Eye (tissue), 1 donor: Measurements from ENCODE around the gene ZNF106.
A peak's percentile ranks its signal among the peaks of the same experiment; 100 is the strongest.

Source experiments
- DNase-seq: peaks from one replicate; pipeline ENCODE4 v3.0.0-alpha.2; 2015

The ZNF106 gene

DNA sequence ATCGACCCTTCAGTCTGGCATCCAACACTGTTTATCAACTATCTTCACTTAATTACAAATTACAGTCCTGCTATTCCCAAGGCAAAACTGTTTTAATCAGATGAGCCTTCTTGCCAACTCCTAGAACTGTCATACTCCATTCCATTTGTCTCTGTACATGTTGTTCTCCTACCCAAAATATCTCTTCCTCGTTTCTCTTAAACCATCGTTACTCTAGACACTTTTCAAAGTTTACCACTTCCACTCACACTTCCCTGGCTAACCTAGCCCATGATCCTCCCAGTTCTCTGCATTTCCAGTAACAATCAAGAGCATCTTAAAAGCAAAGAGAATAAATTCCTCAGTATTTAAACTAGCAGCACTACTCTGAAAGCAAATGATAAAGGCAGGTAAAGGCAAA, 19.9 kb downstream of the ZNF106 start:
- DNase-seq = no peak

DNA sequence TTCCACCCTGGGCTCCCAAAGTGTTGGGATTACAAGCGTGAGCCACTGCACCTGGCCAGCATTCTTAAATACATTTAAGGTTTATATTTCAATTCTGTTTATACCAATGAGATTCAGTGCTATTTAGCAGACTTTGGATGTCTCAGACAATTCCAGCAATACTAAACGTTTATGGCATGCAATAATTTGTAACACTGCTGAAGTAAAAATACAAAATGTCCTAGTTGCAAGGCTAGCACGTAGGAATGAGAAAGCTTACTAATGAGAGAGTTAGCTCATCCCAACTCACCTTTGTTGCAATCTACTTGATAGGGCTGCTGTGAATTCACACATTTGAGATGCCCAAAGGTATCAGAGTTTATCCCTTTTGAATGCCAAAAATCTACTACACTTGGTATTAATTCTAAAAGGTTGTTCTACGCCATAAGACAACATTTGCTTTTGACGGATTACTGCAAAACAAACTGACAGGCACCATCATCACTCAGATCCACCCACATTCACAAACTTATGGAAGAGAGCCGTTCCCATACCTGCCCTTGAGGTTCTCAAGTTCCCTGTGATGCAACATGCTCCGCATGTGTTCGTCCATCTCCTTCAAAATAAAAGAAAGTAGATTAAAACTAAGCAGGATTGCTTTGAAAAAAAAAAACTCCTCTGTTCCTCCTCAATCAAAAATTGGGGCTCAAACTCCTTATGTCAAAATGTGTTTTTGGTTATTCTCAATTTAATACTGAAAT, 25.3 kb downstream of the ZNF106 start:
- no peak for DNase-seq

DNA sequence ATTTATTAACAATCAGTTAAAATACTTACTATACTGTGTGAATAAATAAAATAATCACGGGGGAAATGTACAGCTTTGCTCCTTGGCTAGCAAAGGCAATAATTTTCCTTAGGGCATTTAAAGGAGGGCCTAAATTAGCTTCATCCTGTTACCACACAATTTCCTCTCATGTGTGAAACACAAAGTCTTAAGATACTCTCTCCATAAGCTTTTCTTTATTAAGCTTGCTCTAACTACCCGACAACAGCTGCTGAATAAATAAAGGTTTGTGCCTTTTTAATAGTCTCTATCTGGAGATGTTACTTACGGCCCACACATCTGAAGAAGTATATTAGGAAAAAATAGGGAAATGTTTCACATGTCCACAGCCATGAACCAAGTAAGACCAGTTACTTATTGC, 29.7 kb downstream of the ZNF106 start:
- DNase-seq = peak; percentile 18

DNA sequence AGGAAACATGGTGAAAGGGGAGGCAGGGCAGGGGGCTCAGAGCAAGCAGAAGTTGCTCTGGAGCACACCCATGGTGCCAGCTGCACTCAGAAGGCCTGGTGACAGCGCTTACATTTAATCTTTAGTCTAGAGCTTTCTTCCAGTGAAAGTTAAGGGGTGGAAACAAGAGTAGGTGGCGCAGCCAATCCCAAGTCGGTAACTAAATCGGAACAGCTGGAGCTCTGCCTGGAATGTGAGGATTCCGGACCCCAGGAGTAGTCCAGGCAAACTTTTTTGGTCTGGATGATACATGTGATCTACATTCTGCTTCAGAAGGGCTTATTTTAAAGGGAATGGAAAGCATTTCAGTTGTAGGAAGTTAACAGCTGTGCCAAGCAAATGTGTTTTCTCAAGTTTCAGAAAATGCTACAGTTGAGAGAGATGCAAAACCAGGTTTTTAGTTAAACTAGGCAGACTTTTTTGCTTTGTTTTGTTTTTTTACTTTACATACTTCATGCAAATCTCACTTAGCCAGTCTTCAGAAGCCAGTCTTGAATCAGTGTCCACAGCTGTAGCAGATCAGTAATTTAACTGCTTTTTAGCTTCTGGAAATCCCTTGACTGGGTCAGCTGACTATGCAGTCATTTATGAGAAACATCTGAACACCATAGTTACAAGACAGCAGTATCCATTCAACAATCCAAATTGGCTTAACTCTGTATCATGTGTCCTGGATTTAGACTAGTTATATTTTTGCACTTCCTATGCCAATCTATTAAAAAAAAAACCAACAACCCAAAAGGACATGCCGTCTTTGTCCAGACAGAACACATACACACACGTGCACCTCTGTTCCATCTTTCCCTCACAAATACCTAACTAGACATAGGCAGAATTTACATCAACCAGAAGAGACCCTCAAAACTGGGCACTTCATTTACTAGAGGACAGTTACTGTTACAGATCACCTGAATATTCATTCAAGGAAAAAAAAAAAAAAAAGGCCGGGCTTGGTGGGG, 33.2 kb downstream of the ZNF106 start:
- DNase-seq = peak; percentile 93

DNA sequence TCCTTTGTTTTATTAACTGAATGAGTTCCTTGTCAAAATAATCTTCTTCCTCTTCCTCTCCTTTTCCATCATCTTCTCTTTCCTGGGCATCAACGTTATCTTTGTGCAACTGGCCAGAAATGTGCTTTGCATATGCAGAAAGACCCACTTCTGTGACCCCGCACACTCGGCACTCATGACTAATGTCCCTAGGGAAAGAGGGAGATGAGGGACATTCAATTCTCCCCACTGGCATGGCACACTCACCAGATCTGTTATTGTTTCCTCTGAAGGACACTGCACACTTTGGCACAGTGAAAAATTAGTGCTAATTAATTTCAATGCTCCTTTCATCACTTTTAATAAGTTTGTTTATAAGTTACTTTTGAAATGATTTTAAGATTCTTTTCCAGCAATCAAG, 34.0 kb downstream of the ZNF106 start:
- DNase-seq = no peak

DNA sequence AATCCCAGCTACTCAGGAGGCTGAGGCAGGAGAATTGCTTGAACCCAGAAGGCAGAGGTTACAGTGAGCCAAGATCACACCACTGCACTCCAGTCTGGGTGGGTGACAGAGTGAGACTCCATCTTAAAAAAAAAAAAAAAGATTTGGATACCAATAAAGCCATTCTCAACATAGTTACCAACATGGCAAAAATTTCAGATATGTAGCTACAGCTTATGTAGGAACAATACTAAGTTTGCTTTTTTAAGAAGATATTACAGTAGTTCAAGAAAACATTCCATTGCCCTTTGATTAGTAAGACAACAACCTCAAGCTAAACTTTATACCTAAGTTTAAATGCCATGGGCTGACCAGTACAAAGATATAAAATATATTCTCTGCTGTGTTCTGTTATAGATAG, 34.4 kb downstream of the ZNF106 start:
- DNase-seq = peak; percentile 20

DNA sequence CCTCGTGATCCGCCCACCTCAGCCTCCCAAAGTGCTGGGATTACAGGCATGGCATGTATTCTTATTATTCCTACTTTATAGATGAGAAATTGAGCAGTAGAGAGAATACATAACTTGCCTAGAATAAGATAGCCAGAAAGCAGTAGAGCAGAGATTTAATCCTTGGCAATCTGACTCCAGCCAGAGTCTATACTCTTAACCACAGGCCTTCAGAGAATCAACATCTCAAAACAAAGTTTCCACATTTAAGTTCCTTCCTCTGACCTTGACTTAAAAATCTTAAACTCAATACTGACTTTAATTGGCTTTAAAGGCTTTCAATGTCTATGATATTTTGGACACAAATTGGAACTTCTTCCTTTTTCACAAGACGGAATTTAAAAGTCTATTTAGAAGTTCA, 37.1 kb downstream of the ZNF106 start:
- no peak for DNase-seq

DNA sequence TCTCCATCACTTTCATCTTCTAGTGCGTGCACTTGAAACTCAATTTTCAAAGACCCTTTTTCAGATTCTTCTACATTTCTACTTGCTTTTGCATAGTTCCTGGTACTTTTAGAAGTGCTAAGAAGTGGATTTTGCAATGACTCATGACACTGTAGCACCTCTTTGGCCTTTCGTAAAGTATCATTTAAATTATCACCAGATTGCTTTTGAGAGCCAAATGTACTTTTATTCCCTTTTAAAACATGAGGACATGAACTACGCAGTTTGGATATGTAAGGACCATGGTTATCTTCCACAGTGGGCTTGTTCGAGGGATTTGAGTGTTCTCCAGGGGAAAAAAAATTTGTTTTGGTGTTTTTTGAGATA, 40.5 kb downstream of the ZNF106 start:
- DNase-seq = no peak

DNA sequence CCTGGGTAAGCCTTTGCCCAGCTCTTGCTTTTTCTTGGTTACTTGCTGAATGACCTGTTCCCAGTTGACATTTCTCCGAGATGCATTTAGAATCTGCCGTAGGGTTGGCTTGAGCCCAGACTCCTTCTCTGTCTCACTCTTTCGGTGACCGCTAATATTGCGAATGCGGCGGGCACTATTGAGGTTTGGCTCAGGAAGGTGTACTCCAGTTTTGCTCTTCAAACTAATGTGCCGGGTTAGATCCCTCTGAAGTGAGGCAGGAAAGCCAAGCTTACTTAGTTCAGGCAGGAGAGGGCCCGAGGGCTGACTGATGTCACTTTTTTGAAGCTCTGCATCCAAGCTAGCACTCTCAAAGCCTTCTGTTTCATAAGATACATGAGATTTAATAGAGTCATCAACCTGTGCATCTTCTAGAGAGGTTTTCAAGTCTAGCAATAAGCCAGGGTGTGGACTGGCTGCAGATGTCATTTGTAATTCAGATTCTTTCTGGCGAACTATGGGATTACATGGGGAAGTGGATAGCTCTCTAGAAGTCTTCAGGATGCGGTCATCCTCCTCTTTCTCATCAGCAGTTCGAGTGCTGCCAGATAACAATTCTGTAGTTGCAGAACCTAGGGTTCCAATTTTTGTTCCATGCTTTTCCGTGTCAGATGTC, 41.0 kb downstream of the ZNF106 start:
- no peak for DNase-seq

DNA sequence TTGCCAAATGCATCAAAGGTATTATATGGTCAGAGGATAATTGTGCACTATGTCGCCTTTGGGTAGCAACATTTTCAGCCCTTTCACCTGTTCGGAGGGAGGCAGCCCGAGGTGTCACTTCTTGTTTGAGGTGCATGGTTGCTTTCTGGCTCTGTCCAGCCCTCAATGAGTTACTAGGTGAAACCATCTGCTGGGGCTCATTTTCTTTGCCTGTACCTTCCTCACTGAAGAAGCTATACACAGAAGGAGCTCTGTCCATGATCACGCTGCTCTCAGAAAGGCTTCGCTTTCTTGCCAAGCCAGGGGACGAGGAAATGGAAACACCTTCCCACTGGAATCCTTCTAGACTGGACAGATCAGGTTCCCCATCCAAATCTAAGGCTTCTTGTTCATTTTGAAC, 42.7 kb downstream of the ZNF106 start:
- no peak for DNase-seq

DNA sequence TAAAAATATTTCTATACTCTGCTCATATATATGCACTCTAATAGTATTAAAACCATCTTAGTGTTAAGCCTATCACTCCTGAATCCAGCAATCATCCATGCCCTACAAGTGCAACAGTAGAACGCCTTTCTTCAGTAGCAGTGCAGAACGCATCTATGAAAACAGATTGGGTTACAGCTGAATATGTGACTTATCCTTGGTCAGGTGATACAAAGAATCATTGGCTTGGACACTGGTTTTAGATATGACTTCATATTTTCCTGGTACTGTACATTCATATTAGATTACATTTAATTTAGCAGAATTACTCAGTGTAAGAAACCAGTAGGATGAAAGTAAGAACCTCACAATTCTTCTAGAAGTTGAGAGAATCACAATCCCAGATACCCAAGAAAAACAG, 43.3 kb downstream of the ZNF106 start:
- no peak for DNase-seq

DNA sequence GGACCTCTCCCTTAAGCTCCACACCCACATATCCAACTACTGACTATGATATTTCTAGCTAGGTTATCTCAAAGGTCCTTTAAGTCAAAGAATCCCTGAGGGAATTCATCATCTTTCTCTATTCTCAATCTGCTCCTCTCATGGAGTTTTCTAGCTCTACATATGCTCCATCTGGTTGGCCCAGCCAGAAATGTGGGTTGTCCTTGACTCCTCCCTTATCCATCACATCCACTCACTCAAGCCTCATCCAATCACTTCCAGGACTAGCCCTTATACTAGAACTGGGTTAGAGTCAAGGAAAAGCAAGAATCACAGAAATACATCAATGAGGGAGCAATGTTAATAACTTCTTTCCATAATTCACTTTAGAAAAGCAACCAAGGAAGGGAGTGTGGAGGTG, 45.4 kb downstream of the ZNF106 start:
- DNase-seq = no peak

DNA sequence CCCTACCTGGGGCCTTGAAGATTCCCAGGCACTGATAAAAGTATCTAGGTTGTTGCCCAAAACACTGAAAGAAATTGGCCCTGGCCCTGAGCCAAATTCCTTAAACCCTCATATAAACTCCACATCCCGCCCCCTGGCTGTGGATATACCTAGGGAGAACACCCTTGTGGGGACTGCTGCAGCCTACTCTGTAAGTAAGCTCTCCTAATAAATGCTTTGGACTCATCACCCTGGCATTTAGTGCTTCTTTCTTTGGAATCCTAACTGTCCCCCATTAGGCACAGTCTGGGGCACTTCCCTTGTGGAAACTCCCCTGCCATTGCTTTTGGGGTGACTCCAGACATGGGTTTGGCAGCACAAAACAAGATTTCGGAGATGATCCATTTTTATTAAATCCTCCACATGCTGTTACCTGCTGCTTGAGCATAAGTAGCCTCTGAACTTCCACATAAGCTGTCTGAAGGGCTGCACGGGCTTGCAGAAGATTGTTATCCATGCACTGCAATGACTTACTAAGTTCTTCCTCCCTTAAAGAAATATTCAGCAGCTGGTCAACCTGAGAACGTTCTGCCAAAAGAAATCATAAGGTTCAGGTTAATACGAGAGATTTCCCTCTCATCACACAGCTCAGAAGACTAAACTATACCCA, 46.4 kb downstream of the ZNF106 start:
- DNase-seq = no peak

DNA sequence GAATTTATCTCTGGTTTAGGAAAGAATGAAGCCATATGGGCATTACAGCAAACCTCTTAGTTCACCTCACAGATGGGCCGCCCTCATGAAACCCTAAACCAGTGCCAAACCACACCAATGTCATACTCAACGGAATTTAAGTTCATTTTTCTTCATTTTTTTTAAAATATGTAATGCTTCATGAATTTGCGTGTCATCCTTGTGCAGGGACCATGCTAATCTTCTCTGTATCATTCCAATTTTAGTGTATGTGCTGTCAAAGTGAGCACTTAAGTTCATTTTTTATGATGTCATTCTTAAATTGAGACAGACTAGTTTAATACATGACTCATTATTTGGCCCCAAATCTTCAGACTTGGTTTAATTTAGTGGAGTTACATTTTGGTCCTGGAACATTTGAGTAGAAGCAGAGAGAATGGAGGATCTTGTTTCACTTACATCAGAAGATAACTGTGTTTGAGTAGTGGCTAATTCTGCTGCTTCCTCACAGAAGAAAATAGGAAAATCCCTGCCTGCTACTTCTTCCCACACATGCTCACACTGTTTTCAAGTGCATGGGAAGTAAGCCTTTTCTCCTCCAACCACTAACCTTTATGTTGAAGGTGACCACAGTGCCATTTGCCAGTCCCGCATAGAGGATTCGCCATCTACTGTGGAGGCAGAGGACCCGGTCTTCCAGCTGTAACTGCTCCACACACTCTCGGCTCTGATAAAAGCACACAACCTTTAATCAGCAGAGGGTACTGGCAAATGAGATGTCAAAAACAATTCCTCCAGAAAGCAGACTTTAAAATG, 63.3 kb downstream of the ZNF106 start:
- DNase-seq = peak; percentile 13

DNA sequence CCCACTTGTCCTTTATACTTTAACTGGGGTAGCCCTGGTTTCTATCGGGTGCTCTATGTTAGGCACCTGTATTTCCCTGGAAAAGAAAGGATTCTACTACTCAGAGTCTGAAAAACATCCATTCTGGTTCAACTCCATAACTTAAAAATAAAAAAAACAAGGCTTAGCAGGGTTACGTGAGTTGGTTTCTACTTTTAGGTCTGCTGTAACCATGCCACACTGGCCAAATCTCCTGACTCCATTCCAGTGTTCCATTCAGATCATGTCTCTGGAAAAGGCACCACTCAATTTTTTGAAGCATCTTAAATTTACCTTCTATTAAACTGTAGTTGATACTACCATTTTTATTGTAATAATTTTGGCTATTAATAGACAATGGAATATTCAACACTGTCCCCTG, 69.6 kb downstream of the ZNF106 start:
- no peak for DNase-seq

DNA sequence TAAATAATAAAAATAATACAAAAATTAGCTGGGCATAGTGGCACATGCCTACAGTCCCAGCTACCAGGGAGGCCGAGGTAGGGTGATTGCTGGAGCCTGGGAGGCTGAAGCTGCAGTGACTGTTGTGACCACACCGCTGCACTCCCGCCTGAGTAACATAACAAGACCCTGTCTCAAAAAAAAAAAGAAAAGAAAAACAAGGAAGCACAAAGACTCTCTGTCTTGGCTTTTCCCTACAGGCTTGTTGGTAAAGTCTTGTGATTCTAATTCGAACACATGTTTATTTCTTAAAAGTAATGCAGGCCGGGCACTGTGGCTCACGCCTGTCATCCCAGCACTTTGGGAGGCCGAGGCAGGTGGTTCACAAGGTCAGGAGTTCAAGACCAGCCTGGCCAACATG, 71.6 kb downstream of the ZNF106 start:
- DNase-seq = no peak

DNA sequence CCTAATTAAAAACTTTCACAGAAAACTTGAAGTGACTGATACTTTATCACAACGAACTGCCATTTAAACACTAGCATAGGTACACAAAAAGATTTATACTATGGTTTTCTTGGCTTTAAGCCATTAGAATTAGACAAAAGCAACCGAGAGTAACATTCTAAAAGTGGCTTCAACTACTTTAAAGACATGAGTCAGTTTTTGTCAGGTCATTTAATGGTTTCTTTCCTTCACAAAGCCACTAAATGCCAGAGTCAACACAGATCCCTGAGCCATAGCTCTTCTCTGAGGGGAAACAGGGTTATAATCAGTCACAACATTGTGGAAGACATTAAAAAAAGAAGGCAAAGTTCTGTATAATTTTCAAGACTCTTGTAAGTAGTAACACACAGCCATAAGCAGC, 77.0 kb downstream of the ZNF106 start:
- no peak for DNase-seq

DNA sequence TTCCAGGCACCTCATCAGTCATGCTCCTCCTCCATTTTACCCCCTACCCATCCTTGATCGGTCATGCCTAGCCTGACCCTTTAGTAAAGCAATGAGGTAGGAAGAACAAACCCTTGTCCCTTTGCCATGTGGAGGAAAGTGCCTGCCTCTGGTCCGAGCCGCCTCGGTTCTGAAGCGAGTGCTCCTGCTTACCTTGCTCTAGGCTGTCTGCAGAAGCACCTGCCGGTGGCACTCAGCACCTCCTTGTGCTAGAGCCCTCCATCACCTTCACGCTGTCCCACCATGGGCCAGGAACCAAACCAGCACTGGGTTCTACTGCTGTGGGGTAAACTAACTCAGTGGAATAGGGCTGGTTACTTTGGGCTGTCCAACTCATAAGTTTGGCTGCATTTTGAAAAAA, 79.1 kb downstream of the ZNF106 start:
- DNase-seq = no peak

DNA sequence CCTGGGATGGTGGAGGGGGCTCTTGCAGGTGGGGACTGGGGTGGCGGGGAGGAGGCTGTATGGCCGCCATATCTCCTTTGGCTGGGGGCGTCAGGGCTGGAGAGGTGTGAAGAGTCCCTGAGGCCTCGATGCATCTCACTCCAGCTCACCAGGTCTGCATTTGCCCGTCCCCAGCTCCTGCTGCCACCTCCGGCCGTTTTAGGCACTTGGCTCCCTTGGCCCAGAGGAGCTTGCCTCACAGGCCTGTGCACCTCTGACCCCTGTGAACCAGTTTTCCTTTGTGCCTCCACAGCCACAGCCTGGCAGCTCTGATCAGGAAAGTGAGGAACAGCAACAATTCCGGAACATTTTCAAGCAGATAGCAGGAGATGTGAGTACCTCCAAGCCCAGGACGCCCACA, 81.9 kb downstream of the ZNF106 start:
- no peak for DNase-seq

DNA sequence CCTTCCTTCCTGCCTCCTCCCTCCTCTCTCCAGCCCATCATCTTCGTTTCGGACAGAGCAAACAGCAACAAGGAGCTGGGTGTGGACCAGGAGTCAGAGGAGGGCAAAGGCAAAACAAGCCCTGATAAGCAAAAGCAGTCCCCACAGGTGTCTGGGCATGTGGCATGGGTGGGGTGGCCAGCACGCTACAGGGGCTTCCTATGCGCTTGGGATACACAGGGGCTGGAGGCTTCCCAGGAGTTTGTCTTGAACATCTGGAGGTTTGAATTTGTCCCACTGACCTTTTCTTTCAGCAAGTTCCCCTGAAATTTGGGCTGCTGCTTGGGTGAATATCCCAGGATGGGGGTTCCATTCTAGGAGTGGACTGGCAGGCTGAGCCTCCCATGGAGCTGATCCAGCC, 82.8 kb downstream of the ZNF106 start:
- DNase-seq = no peak

DNA sequence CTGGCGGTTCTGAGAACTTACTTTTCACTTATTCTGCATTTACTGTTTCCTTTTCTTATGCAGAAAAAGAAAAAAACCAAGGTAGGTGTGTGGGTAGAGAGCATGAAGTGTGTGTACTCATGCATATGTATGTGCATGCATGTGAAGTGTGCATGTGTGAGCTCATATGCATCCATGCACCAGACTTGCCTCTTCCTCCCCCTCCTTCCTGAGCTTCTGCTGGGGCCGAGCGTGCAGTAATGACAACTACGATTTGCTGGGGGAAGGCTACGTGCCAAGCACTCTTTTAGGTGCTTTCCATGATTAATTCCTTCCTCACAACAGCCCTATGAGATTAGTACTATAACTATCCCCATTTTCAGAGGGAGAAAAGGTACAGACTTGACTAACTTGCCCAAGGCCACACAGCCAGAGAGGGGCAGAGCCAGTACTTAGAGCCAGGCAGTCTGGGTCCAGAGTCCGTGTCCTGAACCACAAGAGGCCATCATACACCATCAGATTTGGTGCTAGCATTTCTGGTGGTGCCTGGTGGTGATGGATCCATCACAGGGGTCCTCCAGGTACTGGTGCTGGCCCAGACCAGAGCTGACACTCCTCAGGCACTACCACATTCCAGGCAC, 85.0 kb downstream of the ZNF106 start:
- no peak for DNase-seq
